Measurements from ENCODE around the gene CDV3.

DNA sequence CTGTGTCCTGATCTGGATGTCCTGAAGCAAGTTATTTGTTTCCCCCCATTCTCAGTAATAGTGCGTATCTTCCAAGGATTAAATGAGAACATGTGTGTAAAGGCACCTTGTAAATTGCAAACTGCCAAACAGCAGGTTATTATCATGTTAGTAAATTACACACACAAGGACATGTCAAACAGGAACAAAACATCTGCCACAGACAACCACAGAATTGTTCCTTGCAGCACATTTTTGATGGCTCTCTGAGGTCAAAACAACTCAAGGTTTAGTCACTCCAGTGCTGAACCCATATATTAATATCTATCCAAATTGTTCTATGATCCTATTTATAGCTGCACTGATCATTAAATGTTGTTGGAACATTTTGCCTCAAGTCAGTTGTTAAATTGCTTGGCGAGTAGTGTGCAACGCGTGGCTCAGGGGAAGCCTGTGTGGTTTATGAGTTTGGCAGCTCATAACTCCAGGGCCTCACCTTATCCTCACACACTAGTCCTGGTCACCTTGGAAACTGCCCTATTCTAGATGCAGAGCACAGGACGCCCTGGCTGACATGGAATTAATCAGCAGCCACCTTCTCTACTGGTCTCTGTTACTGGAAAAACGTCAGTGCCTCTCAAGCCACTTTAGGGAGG, 46.3 kb upstream of the CDV3 start:
- TF ChIP-seq, protein P1, sequence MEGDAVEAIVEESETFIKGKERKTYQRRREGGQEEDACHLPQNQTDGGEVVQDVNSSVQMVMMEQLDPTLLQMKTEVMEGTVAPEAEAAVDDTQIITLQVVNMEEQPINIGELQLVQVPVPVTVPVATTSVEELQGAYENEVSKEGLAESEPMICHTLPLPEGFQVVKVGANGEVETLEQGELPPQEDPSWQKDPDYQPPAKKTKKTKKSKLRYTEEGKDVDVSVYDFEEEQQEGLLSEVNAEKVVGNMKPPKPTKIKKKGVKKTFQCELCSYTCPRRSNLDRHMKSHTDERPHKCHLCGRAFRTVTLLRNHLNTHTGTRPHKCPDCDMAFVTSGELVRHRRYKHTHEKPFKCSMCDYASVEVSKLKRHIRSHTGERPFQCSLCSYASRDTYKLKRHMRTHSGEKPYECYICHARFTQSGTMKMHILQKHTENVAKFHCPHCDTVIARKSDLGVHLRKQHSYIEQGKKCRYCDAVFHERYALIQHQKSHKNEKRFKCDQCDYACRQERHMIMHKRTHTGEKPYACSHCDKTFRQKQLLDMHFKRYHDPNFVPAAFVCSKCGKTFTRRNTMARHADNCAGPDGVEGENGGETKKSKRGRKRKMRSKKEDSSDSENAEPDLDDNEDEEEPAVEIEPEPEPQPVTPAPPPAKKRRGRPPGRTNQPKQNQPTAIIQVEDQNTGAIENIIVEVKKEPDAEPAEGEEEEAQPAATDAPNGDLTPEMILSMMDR (IDR thresholded peaks at IDR 0.05) = no peak
- no peak for TF ChIP-seq POLR2A (IDR thresholded peaks at IDR 0.05)

All from uterus (tissue), 2 donors.